Activated T-cell treated with anti-CD3 and anti-CD28 coated beads for 4 hours (primary cell): ENCODE data around the gene INF2.

Source experiments
- DNase-seq: peaks from one replicate; pipeline ENCODE4 v3.0.0-alpha.2; 2020

INF2 gene

GRCh38 chr14:104706733-104707607, 17.6 kb downstream of the INF2 start:
- no peak for DNase-seq

GRCh38 chr14:104707608-104708595, 18.5 kb downstream of the INF2 start:
- no peak for DNase-seq

- peak; percentile 65 for DNase-seq
Observed at GRCh38 chr14:104708606-104709268, 19.3 kb downstream of the INF2 start.

- no peak for DNase-seq
Observed at GRCh38 chr14:104709387-104710039, 20.1 kb downstream of the INF2 start.

- no peak for DNase-seq
Observed at GRCh38 chr14:104710071-104710735, 20.8 kb downstream of the INF2 start.

- no peak for DNase-seq
Observed at GRCh38 chr14:104712881-104713734, 23.7 kb downstream of the INF2 start.

GRCh38 chr14:104714066-104714465, 24.6 kb downstream of the INF2 start:
- DNase-seq = no peak

GRCh38 chr14:104714681-104715080, 25.3 kb downstream of the INF2 start:
- no peak for DNase-seq

GRCh38 chr14:104715416-104715815, 26.0 kb downstream of the INF2 start:
- DNase-seq = no peak

- DNase-seq = no peak
Observed at GRCh38 chr14:104715871-104716270, 26.5 kb downstream of the INF2 start.

GRCh38 chr14:104717137-104717536, 27.7 kb downstream of the INF2 start:
- no peak for DNase-seq

- DNase-seq = no peak
Observed at GRCh38 chr14:104717646-104718045, 28.2 kb downstream of the INF2 start.

- no peak for DNase-seq
Observed at GRCh38 chr14:104718147-104718546, 28.7 kb downstream of the INF2 start.

- no peak for DNase-seq
Observed at GRCh38 chr14:104718871-104719270, 29.5 kb downstream of the INF2 start.

- no peak for DNase-seq
Observed at GRCh38 chr14:104719343-104719742, 29.9 kb downstream of the INF2 start.

GRCh38 chr14:104721505-104722431, 32.4 kb downstream of the INF2 start:
- no peak for DNase-seq

GRCh38 chr14:104722938-104723650, 33.7 kb downstream of the INF2 start:
- DNase-seq = no peak

- DNase-seq = peak; percentile 27
Observed at GRCh38 chr14:104723651-104724406, 34.4 kb downstream of the INF2 start, which contains the start of gene ADSS1. ADSS1 (plus strand) TSS chr14:104724229; CDS start chr14:104724271, 42 bp downstream.
